Common myeloid progenitor, CD34-positive (primary cell): ENCODE measurements around the gene MAFG.

ENCODE experiments used
- CTCF ChIA-PET: fragments of 350-600 bp; sonication (Branson Sonifier 250); formaldehyde crosslinking; loops from one replicate; lab custom pipeline; 2021; ENCODE audit warnings: antibody characterized with exemption; lab: Charles Lee
- POLR2A ChIA-PET: fragments of 350-600 bp; sonication (Branson Sonifier 250); formaldehyde crosslinking; loops from one replicate; lab custom pipeline; 2021; ENCODE audit warnings: antibody characterized with exemption; lab: Charles Lee
- DNase-seq, 3 donors: peaks; one replicate each; pipeline versions ENCODE4 v3.0.0 to v3.0.0-alpha.2; 2013
- H3K27ac ChIP-seq, 2 experiments: 1 replicate in 1 of 2; 2 replicates in 1 of 2; pipeline ENCODE4 v1.7.0; 2013; ENCODE audit warnings: inconsistent platforms in 2 of 2, low read length in 2 of 2, mild to moderate bottlenecking in 2 of 2, low read depth in 1 of 2, moderate library complexity in 1 of 2; ENCODE audit not compliant: severe bottlenecking in 2 of 2, insufficient read depth in 1 of 2, poor library complexity in 1 of 2
- H3K27me3 ChIP-seq, 5 experiments: replicated peaks in 2 of 5; 1 replicate in 3 of 5; 2 replicates in 2 of 5; pipeline versions ENCODE4 v1.6.1 to v1.7.0; 2013; ENCODE audit warnings: low read length in 4 of 5, mild to moderate bottlenecking in 2 of 5, moderate library complexity in 2 of 5, inconsistent platforms in 1 of 5; ENCODE audit not compliant: insufficient read depth in 5 of 5, control insufficient read depth in 4 of 5
- H3K36me3 ChIP-seq, 4 experiments: 1 replicate in 2 of 4; 2 replicates in 2 of 4; pipeline versions ENCODE4 v1.6.1 to v1.7.0; 2013; ENCODE audit warnings: low read length in 3 of 4, control low read depth in 1 of 4, mild to moderate bottlenecking in 1 of 4; ENCODE audit not compliant: control insufficient read depth in 4 of 4, insufficient read depth in 4 of 4
- H3K4me1 ChIP-seq, 4 experiments: 1 replicate in 3 of 4; 2 replicates in 1 of 4; pipeline versions ENCODE4 v1.6.1 to v1.7.1; 2013; ENCODE audit warnings: low read length in 3 of 4, mild to moderate bottlenecking in 3 of 4, control low read depth in 1 of 4, inconsistent platforms in 1 of 4, moderate library complexity in 1 of 4; ENCODE audit not compliant: control insufficient read depth in 4 of 4, insufficient read depth in 4 of 4; ENCODE audit errors: control extremely low read depth in 1 of 4
- H3K4me3 ChIP-seq, 7 experiments: 1 replicate in 4 of 7; 2 replicates in 3 of 7; pipeline versions ENCODE4 v1.5.1 to v1.7.0; 2013; ENCODE audit warnings: mild to moderate bottlenecking in 7 of 7, low read length in 6 of 7, moderate library complexity in 6 of 7, inconsistent platforms in 2 of 7, low read depth in 2 of 7, control low read depth in 1 of 7; ENCODE audit not compliant: insufficient read depth in 4 of 7, control insufficient read depth in 1 of 7; ENCODE audit errors: extremely low read depth in 1 of 7
- H3K9me3 ChIP-seq, 5 experiments: 1 replicate in 4 of 5; 2 replicates in 1 of 5; pipeline versions ENCODE4 v1.6.1 to v1.7.1; 2013; ENCODE audit warnings: low read length in 4 of 5, mild to moderate bottlenecking in 2 of 5, inconsistent platforms in 1 of 5, low read depth in 1 of 5, moderate library complexity in 1 of 5; ENCODE audit not compliant: control insufficient read depth in 4 of 5, insufficient read depth in 2 of 5; ENCODE audit errors: control extremely low read depth in 1 of 5
- WGBS: methylation state at CpG from one replicate; pipeline ENCODE4 v1.1.5; 2013; ENCODE audit not compliant: insufficient coverage; 5-methylcytosine and 5-hydroxymethylcytosine counted together

The MAFG gene

DNA sequence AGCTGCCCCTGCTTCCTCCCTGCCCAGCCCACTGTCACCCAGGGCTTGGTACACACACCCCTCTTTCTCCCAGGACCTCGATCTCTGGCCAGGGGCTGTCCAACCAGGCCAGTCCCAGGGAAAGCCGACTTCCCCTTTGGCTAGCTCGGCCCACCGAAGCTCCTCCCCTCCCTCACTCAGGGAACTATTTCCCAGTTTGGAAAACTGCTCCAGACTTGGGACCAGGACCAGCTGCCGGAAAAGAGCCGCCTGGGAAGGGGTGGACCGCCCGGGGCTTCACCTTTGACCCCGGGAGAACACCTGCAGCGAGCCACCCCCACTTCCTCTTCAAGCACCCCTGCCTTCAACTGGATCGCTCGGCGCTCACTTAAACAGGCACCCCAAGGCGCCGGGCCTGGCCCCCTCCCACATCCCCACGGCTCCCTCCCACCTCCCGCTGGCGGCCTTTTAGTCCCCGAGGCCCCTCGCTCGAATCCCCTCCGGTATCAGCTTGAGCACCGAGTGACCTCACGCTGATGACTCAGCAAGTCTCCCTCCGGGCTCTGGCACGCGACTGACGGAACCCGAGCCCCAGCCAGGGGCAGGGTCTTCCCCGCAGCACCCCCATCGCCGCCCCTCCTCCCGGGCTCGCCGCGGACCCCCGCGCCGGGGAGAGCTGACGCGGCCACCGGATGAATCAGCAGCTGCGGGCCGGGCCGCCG, 934 bp downstream of the MAFG start:
- no peaks in the 10 kb centered on the region for H3K9me3 ChIP-seq
- 0% methylated on average over 34 of the region's 46 CpGs for WGBS
- peaks cover 0 to 24% (median 13%) of the 10 kb centered on the region in 5 experiments for H3K27me3 ChIP-seq
- DNase-seq: peak; percentile 93 to 96 (median 95)
- peaks cover 0 to 74% (median 67%) of the 10 kb centered on the region in 4 experiments for H3K4me1 ChIP-seq
- H3K4me3 ChIP-seq: peak overlapping the region; percentile 46 to 83 (median 77)
- ChIA-PET CTCF (interaction anchor here (0.7 to 3.1 kb wide), 7 partner anchors 10 to 94 kb away, joined by 3 to 15 read pairs (median 3); partner anchors contain the start of gene NPB), POLR2A (interaction anchor here (0.6 to 1.8 kb wide), 6 partner anchors 9 to 105 kb away, joined by 3 to 6 read pairs (median 3); partner anchors contain the start of genes P4HB, RAC3 and SIRT7)
- H3K36me3 ChIP-seq: peaks cover 0 to 13% (median 9%) of the 10 kb centered on the region in 4 experiments
- H3K27ac ChIP-seq: peak overlapping the region; percentile 92 to 98

- peak overlapping the region; percentile 92 to 98 for H3K27ac ChIP-seq
- ChIA-PET POLR2A (interaction anchor here (0.6 to 1.8 kb wide), 5 partner anchors 9 to 65 kb away, joined by 3 to 6 read pairs (median 3); partner anchors contain the start of genes P4HB and SIRT7), CTCF (interaction anchor here (0.7 to 3.4 kb wide), 9 partner anchors 9 to 95 kb away, joined by 3 to 15 read pairs (median 3); partner anchors contain the start of gene NOTUM)
- H3K4me3 ChIP-seq: peak overlapping the region; percentile 46 to 83 (median 77)
- WGBS: 19% methylated on average over 3 of the region's 10 CpGs
- H3K4me1 ChIP-seq: peaks cover 0 to 70% (median 66%) of the 10 kb centered on the region in 4 experiments
- DNase-seq: no peak
- H3K9me3 ChIP-seq: no peaks in the 10 kb centered on the region
- peaks cover 0 to 24% (median 13%) of the 10 kb centered on the region in 5 experiments for H3K27me3 ChIP-seq
- peaks cover 0 to 17% (median 13%) of the 10 kb centered on the region in 4 experiments for H3K36me3 ChIP-seq
These were observed 1.6 kb downstream of the MAFG start for GRCh38 chr17:81925860-81926450.

GRCh38 chr17:81924557-81925532, 2.7 kb downstream of the MAFG start:
- ChIA-PET POLR2A (interaction anchor here (0.6 to 0.9 kb wide), 2 partner anchors 58 to 686 kb away, joined by 3 read pairs; partner anchors contain the start of genes NDUFAF8 and TEPSIN), CTCF (interaction anchor here (0.8 to 3.4 kb wide), 8 partner anchors 8 to 96 kb away, joined by 3 to 15 read pairs (median 8); partner anchors contain the start of gene NOTUM)
- WGBS: 76% methylated on average over 17 of the region's 21 CpGs
- peak overlapping the region in 1 of 2 experiments; percentile 88 for H3K27ac ChIP-seq
- peaks cover 0 to 19% (median 13%) of the 10 kb centered on the region in 5 experiments for H3K27me3 ChIP-seq
- peaks cover 0 to 77% (median 69%) of the 10 kb centered on the region in 4 experiments for H3K4me1 ChIP-seq
- H3K36me3 ChIP-seq: peaks cover 0 to 28% (median 22%) of the 10 kb centered on the region in 4 experiments
- H3K4me3 ChIP-seq: peak overlapping the region in 4 of 7 experiments; percentile 8 to 75 (median 70)
- H3K9me3 ChIP-seq: no peaks in the 10 kb centered on the region
- no peak for DNase-seq

- H3K9me3 ChIP-seq: no peaks in the 10 kb centered on the region
- peak overlapping the region in 6 of 7 experiments; percentile 50 to 75 (median 64) for H3K4me3 ChIP-seq
- 2% methylated on average over 26 of the region's 32 CpGs for WGBS
- peaks cover 0 to 83% (median 72%) of the 10 kb centered on the region in 4 experiments for H3K4me1 ChIP-seq
- CTCF ChIA-PET: interaction anchor here (0.9 to 3.4 kb wide), 6 partner anchors 11 to 98 kb away, joined by 3 to 15 read pairs (median 8); partner anchors contain the start of gene NOTUM
- POLR2A ChIA-PET: interaction anchor here (0.6 to 1.0 kb wide), 4 partner anchors 12 to 1011 kb away, joined by 3 to 4 read pairs (median 3); partner anchors contain the start of genes NDUFAF8, PCYT2 and TEPSIN
- peaks cover 0 to 39% (median 27%) of the 10 kb centered on the region in 4 experiments for H3K36me3 ChIP-seq
- peak; percentile 79 to 91 (median 90) for DNase-seq
- peak overlapping the region; percentile 33 to 88 for H3K27ac ChIP-seq
- peaks cover 0 to 6% (median 4%) of the 10 kb centered on the region in 5 experiments for H3K27me3 ChIP-seq
These were observed 4.0 kb downstream of the MAFG start for GRCh38 chr17:81923302-81924260.

- Histone ChIP-seq H3K4me1 (peaks cover 0 to 81% (median 69%) of the 10 kb centered on the region in 4 experiments), H3K36me3 (peaks cover 0 to 39% (median 27%) of the 10 kb centered on the region in 4 experiments), H3K4me3 (peak overlapping the region in 5 of 7 experiments; percentile 36 to 75 (median 68)), H3K27ac (peak overlapping the region; percentile 46 to 88), H3K27me3 (no peaks in the 10 kb centered on the region), H3K9me3 (no peaks in the 10 kb centered on the region)
- DNase-seq: peak in 1 of 3 donors; percentile 17
- ChIA-PET CTCF (interaction anchor here (0.6 to 3.4 kb wide), 5 partner anchors 10 to 98 kb away, joined by 3 to 15 read pairs (median 3); partner anchors contain the start of gene NOTUM), POLR2A (interaction anchor here (0.6 to 1.0 kb wide), 2 partner anchors 11 to 176 kb away, joined by 3 to 4 read pairs; partner anchors contain the start of gene PCYT2)
- WGBS: 90% methylated on average over 36 of the region's 58 CpGs
These were observed 4.8 kb downstream of the MAFG start for GRCh38 chr17:81922566-81923301.
